Measurements from ENCODE around the gene SEC24C.

SEC24C gene

GRCh38 chr10:73763343-73763742 is 19.2 kb downstream of the SEC24C start:
- no peak overlapping the region for H2AFZ ChIP-seq
- H3K79me2 ChIP-seq: peaks cover 20% of the 10 kb centered on the region
- no peak overlapping the region for H3K4me2 ChIP-seq (ENCODE audit: low read length)
- no peak overlapping the region for H3K27ac ChIP-seq
- no peak overlapping the region for H3K4me3 ChIP-seq (ENCODE audit: low read depth, low read length)
- TF ChIP-seq, protein P1, sequence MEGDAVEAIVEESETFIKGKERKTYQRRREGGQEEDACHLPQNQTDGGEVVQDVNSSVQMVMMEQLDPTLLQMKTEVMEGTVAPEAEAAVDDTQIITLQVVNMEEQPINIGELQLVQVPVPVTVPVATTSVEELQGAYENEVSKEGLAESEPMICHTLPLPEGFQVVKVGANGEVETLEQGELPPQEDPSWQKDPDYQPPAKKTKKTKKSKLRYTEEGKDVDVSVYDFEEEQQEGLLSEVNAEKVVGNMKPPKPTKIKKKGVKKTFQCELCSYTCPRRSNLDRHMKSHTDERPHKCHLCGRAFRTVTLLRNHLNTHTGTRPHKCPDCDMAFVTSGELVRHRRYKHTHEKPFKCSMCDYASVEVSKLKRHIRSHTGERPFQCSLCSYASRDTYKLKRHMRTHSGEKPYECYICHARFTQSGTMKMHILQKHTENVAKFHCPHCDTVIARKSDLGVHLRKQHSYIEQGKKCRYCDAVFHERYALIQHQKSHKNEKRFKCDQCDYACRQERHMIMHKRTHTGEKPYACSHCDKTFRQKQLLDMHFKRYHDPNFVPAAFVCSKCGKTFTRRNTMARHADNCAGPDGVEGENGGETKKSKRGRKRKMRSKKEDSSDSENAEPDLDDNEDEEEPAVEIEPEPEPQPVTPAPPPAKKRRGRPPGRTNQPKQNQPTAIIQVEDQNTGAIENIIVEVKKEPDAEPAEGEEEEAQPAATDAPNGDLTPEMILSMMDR (IDR thresholded peaks at IDR 0.05): no peak
- no peaks in the 10 kb centered on the region for H3K9me3 ChIP-seq (ENCODE audit: control insufficient read depth, low read length)
- H3K36me3 ChIP-seq (ENCODE audit: control insufficient read depth, insufficient read depth, low read length): no peaks in the 10 kb centered on the region
- H3K27me3 ChIP-seq (ENCODE audit: control insufficient read depth, insufficient read depth, low read length): no peaks in the 10 kb centered on the region
- no peaks in the 10 kb centered on the region for H3K4me1 ChIP-seq
- no peak overlapping the region for H3K9ac ChIP-seq

- H3K36me3 ChIP-seq (ENCODE audit: control insufficient read depth, insufficient read depth, low read length): no peaks in the 10 kb centered on the region
- no peaks in the 10 kb centered on the region for H3K9me3 ChIP-seq (ENCODE audit: control insufficient read depth, low read length)
- H3K27me3 ChIP-seq (ENCODE audit: control insufficient read depth, insufficient read depth, low read length): no peaks in the 10 kb centered on the region
- H3K9ac ChIP-seq: no peak overlapping the region
- H3K4me2 ChIP-seq (ENCODE audit: low read length): no peak overlapping the region
- H3K79me2 ChIP-seq: peaks cover 8% of the 10 kb centered on the region
- H3K27ac ChIP-seq: no peak overlapping the region
- H3K4me3 ChIP-seq (ENCODE audit: low read depth, low read length): no peak overlapping the region
- H3K4me1 ChIP-seq: no peaks in the 10 kb centered on the region
- no peak overlapping the region for H2AFZ ChIP-seq
- TF ChIP-seq, protein P1 (IDR thresholded peaks at IDR 0.05): no peak
These were observed 20.9 kb downstream of the SEC24C start for GRCh38 chr10:73765066-73765465.

- Histone ChIP-seq H3K27me3 (ENCODE audit: control insufficient read depth, insufficient read depth, low read length) (no peaks in the 10 kb centered on the region), H3K9ac (no peak overlapping the region), H3K27ac (no peak overlapping the region), H3K9me3 (ENCODE audit: control insufficient read depth, low read length) (no peaks in the 10 kb centered on the region), H2AFZ (no peak overlapping the region), H3K79me2 (peaks cover 5% of the 10 kb centered on the region), H3K4me3 (ENCODE audit: low read depth, low read length) (no peak overlapping the region), H3K4me1 (peaks cover 3% of the 10 kb centered on the region), H3K4me2 (ENCODE audit: low read length) (no peak overlapping the region), H3K36me3 (ENCODE audit: control insufficient read depth, insufficient read depth, low read length) (no peaks in the 10 kb centered on the region)
- TF ChIP-seq, protein P1 (IDR thresholded peaks at IDR 0.05): no peak
These were observed 24.7 kb downstream of the SEC24C start for GRCh38 chr10:73768881-73769280.

GRCh38 chr10:73769396-73769795 is 25.2 kb downstream of the SEC24C start:
- no peak overlapping the region for H3K4me3 ChIP-seq (ENCODE audit: low read depth, low read length)
- no peaks in the 10 kb centered on the region for H3K9me3 ChIP-seq (ENCODE audit: control insufficient read depth, low read length)
- H3K27me3 ChIP-seq (ENCODE audit: control insufficient read depth, insufficient read depth, low read length): no peaks in the 10 kb centered on the region
- peaks cover 3% of the 10 kb centered on the region for H3K4me1 ChIP-seq
- TF ChIP-seq, protein P1 (IDR thresholded peaks at IDR 0.05): no peak
- no peak overlapping the region for H3K9ac ChIP-seq
- no peak overlapping the region for H2AFZ ChIP-seq
- H3K36me3 ChIP-seq (ENCODE audit: control insufficient read depth, insufficient read depth, low read length): no peaks in the 10 kb centered on the region
- H3K4me2 ChIP-seq (ENCODE audit: low read length): no peak overlapping the region
- H3K79me2 ChIP-seq: peaks cover 5% of the 10 kb centered on the region
- H3K27ac ChIP-seq: no peak overlapping the region

DNA sequence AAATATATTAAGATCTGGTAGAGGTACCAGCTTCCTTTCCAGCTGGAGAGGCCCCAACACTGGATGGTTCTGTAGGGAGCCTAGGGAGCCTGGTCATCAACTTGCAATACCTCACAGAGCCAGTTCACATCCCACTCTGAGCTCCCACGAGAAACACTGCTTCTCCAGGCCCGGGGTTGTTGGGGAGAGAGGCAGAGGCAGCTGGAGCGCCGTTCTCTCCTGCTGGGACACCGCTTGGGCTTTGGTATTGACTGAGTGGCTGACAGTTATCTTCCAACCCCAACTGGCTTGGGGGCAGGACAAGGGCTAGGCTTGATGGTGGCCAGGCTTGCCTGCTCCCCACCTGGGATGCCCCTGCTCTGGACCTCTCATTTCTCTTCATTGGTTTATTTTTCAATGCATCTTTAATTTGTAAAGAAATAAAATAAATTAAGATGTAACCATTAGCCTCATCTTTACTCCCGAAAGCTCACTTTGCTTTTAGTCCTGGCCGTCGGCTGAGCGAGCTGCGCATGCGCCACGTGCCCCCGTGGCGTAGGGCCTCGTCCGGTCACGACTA is 27.6 kb downstream of the SEC24C start:
- peaks cover 7% of the 10 kb centered on the region for H3K79me2 ChIP-seq
- H3K9ac ChIP-seq: peak overlapping the region; percentile 20
- peak overlapping the region; percentile 91 for H3K27ac ChIP-seq
- H3K4me2 ChIP-seq (ENCODE audit: low read length): peak overlapping the region; percentile 87
- TF ChIP-seq, protein P1 (IDR thresholded peaks at IDR 0.05): no peak
- no peaks in the 10 kb centered on the region for H3K9me3 ChIP-seq (ENCODE audit: control insufficient read depth, low read length)
- no peaks in the 10 kb centered on the region for H3K27me3 ChIP-seq (ENCODE audit: control insufficient read depth, insufficient read depth, low read length)
- peaks cover 3% of the 10 kb centered on the region for H3K4me1 ChIP-seq
- peak overlapping the region; percentile 93 for H2AFZ ChIP-seq
- H3K4me3 ChIP-seq (ENCODE audit: low read depth, low read length): peak overlapping the region; percentile 69
- H3K36me3 ChIP-seq (ENCODE audit: control insufficient read depth, insufficient read depth, low read length): no peaks in the 10 kb centered on the region
